ENCODE results near the gene YPEL2. TPM values are rescaled to one million over a fixed set of nuclear protein-coding genes. Genes with fewer than 3 reads are reported as not detected.
A peak's percentile ranks its signal among the peaks of the same experiment; 100 is the strongest.
"Not testable (repeated sequence)": the region's sequence is repeated elsewhere in the genome, so short reads cannot be mapped to it uniquely, and the experiment has no call there.

YPEL2 gene, protein sequence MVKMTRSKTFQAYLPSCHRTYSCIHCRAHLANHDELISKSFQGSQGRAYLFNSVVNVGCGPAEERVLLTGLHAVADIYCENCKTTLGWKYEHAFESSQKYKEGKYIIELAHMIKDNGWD
- total RNA-seq: 21.9 TPM

DNA sequence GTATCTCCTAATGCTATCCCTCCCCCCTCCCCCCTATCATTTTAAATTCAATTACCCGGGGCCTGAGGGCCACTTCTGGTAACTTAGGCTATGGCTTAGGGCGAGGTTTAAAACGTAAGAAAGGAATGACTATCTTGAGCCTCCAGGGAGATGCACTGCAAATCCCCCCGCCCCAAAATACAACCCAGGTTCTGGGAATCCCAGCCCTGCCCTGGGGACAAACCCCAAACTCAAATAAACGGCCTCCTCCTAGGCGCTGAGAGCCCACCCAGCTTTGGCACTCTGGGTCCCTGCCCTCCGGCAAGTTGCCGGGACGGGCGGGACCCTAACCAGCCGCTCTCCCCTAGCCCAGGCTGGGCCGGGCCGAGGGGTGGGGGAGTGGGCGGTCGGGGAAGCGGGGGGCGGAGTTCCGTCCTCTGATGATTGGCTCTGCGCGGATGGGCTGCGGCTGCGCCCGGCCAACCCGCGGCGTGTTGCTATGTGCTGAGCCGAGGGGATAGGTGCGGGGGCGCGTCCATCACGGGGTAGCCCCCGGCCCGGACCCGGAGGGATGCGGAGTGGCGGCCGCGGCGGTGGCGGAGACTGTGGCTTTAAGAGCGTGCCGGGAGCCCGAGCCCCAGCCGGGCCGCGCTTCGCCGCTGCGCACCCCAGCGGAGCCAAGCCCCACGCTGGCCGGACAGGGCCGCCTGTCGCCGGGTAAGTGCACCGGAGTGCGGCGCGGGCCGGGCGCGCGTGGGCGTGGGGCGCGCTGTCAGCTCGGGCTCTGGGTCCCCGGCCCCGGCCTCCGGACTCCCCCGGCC lies at the start of gene YPEL2:
TSS of gene YPEL2 (plus strand) at position 527 of the 800 bp plus-strand sequence. CDS start 21,755 bp downstream, outside the sequence.
- H3K27ac ChIP-seq (ENCODE audit: low read depth, low read length): peak within 1 kb of the TSS; percentile 95
- peaks cover 56 to 66% (median 57%) of the 10 kb centered on the region in 3 donors for H3K4me1 ChIP-seq (ENCODE audit: control insufficient read depth in 3 of 3, insufficient read depth in 3 of 3, low read length in 3 of 3)
- peak within 1 kb of the TSS; percentile 84 to 93 (median 88) for H3K4me3 ChIP-seq (ENCODE audit: low read length in 3 of 3)
- H3K27me3 ChIP-seq (ENCODE audit: control insufficient read depth in 3 of 3, insufficient read depth in 3 of 3, low read length in 3 of 3): no peaks in the 10 kb centered on the region
- H3K9me3 ChIP-seq (ENCODE audit: control insufficient read depth in 3 of 3, low read length in 3 of 3): no peaks in the 10 kb centered on the region
- no peaks in the 10 kb centered on the region for H3K36me3 ChIP-seq (ENCODE audit: control insufficient read depth in 3 of 3, insufficient read depth in 3 of 3, low read length in 3 of 3)
- peak within 1 kb of the TSS; percentile 83 to 95 (median 94) for H3K9ac ChIP-seq (ENCODE audit: low read depth in 1 of 3, low read length in 3 of 3)

DNA sequence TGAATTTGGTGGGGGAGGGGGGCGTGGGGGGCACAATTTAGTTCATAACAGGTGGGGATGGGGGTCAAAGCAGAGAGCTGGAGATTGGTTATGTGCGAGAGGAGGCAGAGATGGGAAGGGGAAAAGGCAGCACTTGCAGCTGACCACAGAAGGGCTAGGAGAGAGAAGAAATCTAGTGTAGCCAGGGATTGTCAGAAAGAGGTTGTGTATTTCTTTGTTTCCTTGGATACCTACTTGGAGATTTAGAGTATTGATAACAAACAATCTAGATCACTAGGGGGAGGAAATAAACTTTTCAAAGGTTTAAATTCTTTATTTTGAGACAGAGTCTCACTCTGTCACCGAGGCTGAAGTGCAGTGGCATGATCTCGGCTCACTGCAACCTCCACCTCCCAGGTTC lies 47.1 kb upstream of the YPEL2 start:
- Histone ChIP-seq H3K4me3 (ENCODE audit: low read length in 3 of 3) (no peak overlapping the region), H3K27me3 (ENCODE audit: control insufficient read depth in 3 of 3, insufficient read depth in 3 of 3, low read length in 3 of 3) (no peaks in the 10 kb centered on the region), H3K27ac (ENCODE audit: low read depth, low read length) (no peak overlapping the region), H3K9me3 (ENCODE audit: control insufficient read depth in 3 of 3, low read length in 3 of 3) (no peaks in the 10 kb centered on the region), H3K4me1 (ENCODE audit: control insufficient read depth in 3 of 3, insufficient read depth in 3 of 3, low read length in 3 of 3) (no peaks in the 10 kb centered on the region), H3K9ac (ENCODE audit: low read depth in 1 of 3, low read length in 3 of 3) (no peak overlapping the region), H3K36me3 (ENCODE audit: control insufficient read depth in 3 of 3, insufficient read depth in 3 of 3, low read length in 3 of 3) (no peaks in the 10 kb centered on the region)

DNA sequence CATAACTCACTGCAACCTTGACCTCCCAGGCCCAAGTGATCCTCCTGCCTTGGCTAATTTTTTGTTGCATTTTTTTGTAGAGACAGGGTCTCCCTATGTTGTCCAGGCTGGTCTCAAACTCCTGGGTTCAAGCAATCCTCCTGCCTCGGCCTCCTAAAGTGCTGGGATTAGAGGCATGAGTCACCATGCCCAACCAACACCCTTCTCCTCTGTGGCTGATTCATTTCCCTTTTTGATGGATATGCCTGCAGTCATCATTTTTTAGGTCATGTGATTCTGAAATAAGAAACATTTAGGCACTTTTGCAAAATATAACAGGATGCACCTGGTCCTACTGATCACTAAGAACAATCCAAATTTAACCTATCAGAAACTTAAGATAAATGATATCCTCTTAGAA lies 44.0 kb upstream of the YPEL2 start:
- Histone ChIP-seq H3K27me3 (ENCODE audit: control insufficient read depth in 3 of 3, insufficient read depth in 3 of 3, low read length in 3 of 3) (no peaks in the 10 kb centered on the region), H3K27ac (ENCODE audit: low read depth, low read length) (no peak overlapping the region), H3K4me1 (ENCODE audit: control insufficient read depth in 3 of 3, insufficient read depth in 3 of 3, low read length in 3 of 3) (no peaks in the 10 kb centered on the region), H3K36me3 (ENCODE audit: control insufficient read depth in 3 of 3, insufficient read depth in 3 of 3, low read length in 3 of 3) (no peaks in the 10 kb centered on the region), H3K4me3 (ENCODE audit: low read length in 3 of 3) (no peak overlapping the region), H3K9ac (ENCODE audit: low read depth in 1 of 3, low read length in 3 of 3) (no peak overlapping the region), H3K9me3 (ENCODE audit: control insufficient read depth in 3 of 3, low read length in 3 of 3) (no peaks in the 10 kb centered on the region)

DNA sequence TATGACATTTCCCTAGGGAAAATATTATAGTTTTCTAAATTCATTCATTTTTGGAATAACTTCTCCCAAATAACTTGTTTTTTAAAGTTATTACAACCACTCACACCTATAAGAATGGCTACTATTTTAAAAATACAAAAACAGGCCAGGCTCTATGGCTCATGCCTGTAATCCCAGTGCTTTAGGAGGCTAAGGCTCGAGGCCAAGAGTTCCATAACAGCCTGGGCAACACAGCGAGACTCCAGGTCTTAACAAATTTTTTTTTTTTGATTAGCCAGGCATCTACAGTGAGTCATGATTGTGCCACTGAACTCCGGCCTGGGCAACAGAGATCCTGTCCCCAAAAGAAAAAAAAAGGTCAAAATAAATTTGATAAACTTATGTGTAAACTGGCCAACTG lies 43.6 kb upstream of the YPEL2 start:
- H3K4me1 ChIP-seq (ENCODE audit: control insufficient read depth in 3 of 3, insufficient read depth in 3 of 3, low read length in 3 of 3): no peaks in the 10 kb centered on the region
- H3K4me3 ChIP-seq (ENCODE audit: low read length in 3 of 3): no peak overlapping the region
- H3K27ac ChIP-seq (ENCODE audit: low read depth, low read length): no peak overlapping the region
- H3K27me3 ChIP-seq (ENCODE audit: control insufficient read depth in 3 of 3, insufficient read depth in 3 of 3, low read length in 3 of 3): no peaks in the 10 kb centered on the region
- H3K9ac ChIP-seq (ENCODE audit: low read depth in 1 of 3, low read length in 3 of 3): no peak overlapping the region
- H3K36me3 ChIP-seq (ENCODE audit: control insufficient read depth in 3 of 3, insufficient read depth in 3 of 3, low read length in 3 of 3): no peaks in the 10 kb centered on the region
- no peaks in the 10 kb centered on the region for H3K9me3 ChIP-seq (ENCODE audit: control insufficient read depth in 3 of 3, low read length in 3 of 3)

DNA sequence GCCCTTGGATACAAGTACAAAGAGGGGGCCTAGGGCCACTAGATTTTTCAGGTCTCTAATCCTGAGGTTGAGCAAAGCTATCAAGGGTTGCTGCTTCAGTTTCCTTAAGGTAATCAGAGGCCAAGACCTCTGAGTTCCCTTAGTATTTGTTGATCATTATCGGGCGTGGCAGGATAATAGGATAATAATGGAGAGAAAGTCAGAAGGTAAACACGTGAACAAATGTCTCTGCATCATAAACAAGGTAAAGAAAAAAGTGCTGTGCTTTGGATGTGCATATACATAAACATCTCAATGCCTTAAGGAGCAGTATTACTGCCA lies 41.5 kb upstream of the YPEL2 start:
- Histone ChIP-seq H3K36me3 (ENCODE audit: control insufficient read depth in 3 of 3, insufficient read depth in 3 of 3, low read length in 3 of 3) (no peaks in the 10 kb centered on the region), H3K9ac (ENCODE audit: low read depth in 1 of 3, low read length in 3 of 3) (no peak overlapping the region), H3K9me3 (ENCODE audit: control insufficient read depth in 3 of 3, low read length in 3 of 3) (no peaks in the 10 kb centered on the region), H3K4me1 (ENCODE audit: control insufficient read depth in 3 of 3, insufficient read depth in 3 of 3, low read length in 3 of 3) (peaks cover 0 to 3% (median 0%) of the 10 kb centered on the region in 3 donors), H3K27ac (ENCODE audit: low read depth, low read length) (no peak overlapping the region), H3K4me3 (ENCODE audit: low read length in 3 of 3) (no peak overlapping the region), H3K27me3 (ENCODE audit: control insufficient read depth in 3 of 3, insufficient read depth in 3 of 3, low read length in 3 of 3) (no peaks in the 10 kb centered on the region)

DNA sequence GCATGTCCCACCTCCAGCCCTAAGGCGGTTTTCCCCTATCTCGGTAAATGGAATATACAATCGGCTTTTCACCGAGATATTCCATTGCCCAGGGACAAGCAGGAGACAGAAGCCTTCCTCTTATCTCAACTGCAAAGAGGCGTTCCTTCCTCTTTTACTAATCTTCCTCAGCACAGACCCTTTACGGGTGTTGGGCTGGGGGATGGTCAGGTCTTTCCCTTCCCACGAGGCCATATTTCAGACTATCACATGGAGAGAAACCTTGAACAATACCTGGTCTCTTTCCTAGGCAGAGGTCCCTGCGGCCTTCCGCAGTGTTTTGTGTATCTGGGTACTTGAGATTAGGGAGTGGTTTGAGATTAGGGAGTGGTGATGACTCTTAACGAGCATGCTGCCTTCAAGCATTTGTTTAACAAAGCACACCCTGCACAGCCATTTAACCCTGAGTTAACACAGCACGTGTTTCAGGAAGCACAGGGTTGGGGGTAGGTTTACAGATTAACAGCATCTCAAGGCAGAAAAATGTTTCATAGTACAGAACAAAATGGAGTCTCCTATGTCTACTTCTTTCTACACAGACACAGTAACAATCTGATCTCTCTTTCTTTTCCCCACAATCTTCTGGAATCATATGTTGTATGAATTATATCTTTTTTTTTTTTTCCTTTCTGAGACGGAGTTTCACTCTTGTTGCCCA lies 41.0 kb upstream of the YPEL2 start:
- H3K4me3 ChIP-seq (ENCODE audit: low read length in 3 of 3); H3K9me3 ChIP-seq (ENCODE audit: control insufficient read depth in 3 of 3, low read length in 3 of 3); H3K27me3 ChIP-seq (ENCODE audit: control insufficient read depth in 3 of 3, insufficient read depth in 3 of 3, low read length in 3 of 3); H3K4me1 ChIP-seq (ENCODE audit: control insufficient read depth in 3 of 3, insufficient read depth in 3 of 3, low read length in 3 of 3); H3K9ac ChIP-seq (ENCODE audit: low read depth in 1 of 3, low read length in 3 of 3); H3K36me3 ChIP-seq (ENCODE audit: control insufficient read depth in 3 of 3, insufficient read depth in 3 of 3, low read length in 3 of 3); H3K27ac ChIP-seq (ENCODE audit: low read depth, low read length): not testable (repeated sequence)

DNA sequence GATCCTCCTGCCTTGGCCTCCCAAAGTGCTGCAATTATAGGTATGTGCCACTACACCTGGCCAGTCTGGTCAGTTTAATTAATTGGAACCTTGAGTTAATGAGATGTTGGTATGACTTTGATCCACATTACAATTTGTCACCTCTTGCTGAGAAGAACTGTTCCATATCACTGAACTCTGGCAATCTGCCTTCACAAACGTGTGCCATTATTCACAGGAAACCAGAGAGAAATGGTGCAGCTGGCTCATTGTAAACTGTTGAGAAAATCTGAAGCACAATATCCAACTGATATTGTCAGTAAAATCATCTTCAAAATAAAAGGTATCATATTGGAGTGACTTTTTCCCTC lies 39.3 kb upstream of the YPEL2 start:
- H3K4me3 ChIP-seq (ENCODE audit: low read length in 3 of 3): no peak overlapping the region
- H3K36me3 ChIP-seq (ENCODE audit: control insufficient read depth in 3 of 3, insufficient read depth in 3 of 3, low read length in 3 of 3): no peaks in the 10 kb centered on the region
- no peaks in the 10 kb centered on the region for H3K9me3 ChIP-seq (ENCODE audit: control insufficient read depth in 3 of 3, low read length in 3 of 3)
- H3K27me3 ChIP-seq (ENCODE audit: control insufficient read depth in 3 of 3, insufficient read depth in 3 of 3, low read length in 3 of 3): no peaks in the 10 kb centered on the region
- no peak overlapping the region for H3K27ac ChIP-seq (ENCODE audit: low read depth, low read length)
- H3K4me1 ChIP-seq (ENCODE audit: control insufficient read depth in 3 of 3, insufficient read depth in 3 of 3, low read length in 3 of 3): peaks cover 6 to 14% (median 10%) of the 10 kb centered on the region in 3 donors
- no peak overlapping the region for H3K9ac ChIP-seq (ENCODE audit: low read depth in 1 of 3, low read length in 3 of 3)

DNA sequence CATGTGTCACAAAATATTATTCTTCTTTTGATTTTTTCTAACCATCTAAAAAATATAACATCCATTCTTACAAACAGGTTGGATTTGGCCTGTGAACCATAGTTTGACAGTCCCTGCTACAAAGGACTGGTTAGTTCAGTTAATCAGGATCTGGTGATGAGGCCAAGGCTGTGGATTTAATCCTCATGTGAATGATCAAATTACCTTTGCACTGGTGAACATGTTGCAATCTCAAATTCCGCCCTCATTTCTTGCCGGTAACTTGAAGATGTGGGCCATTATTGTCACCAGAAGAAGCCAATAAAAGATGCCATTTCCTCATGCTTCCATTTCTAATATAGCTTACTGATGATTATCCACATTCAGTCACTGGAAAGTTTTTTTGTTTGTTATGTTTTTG lies 35.3 kb upstream of the YPEL2 start:
- Histone ChIP-seq H3K4me1 (ENCODE audit: control insufficient read depth in 3 of 3, insufficient read depth in 3 of 3, low read length in 3 of 3) (peaks cover 6 to 14% (median 12%) of the 10 kb centered on the region in 3 donors), H3K27ac (ENCODE audit: low read depth, low read length) (no peak overlapping the region), H3K9ac (ENCODE audit: low read depth in 1 of 3, low read length in 3 of 3) (no peak overlapping the region), H3K27me3 (ENCODE audit: control insufficient read depth in 3 of 3, insufficient read depth in 3 of 3, low read length in 3 of 3) (no peaks in the 10 kb centered on the region), H3K4me3 (ENCODE audit: low read length in 3 of 3) (no peak overlapping the region), H3K36me3 (ENCODE audit: control insufficient read depth in 3 of 3, insufficient read depth in 3 of 3, low read length in 3 of 3) (no peaks in the 10 kb centered on the region), H3K9me3 (ENCODE audit: control insufficient read depth in 3 of 3, low read length in 3 of 3) (no peaks in the 10 kb centered on the region)

DNA sequence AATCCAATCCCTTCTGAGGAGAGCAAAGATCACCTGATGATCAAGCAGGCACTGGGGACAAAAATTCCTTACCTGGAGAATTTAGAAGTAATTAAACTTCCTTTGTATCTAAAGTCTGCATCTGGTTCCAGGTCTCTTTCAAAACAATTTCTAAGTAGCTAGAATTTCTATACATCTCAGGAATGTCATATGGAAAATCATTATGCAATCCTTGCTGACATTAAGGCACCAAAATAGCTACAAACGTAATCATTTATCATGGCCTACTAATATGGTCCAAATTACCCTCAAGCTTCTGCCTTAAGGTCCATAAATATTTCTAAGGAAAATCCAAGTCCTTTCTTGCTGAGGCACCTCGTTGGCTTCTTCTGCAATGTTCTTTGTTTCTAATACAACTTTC lies 32.9 kb upstream of the YPEL2 start:
- Histone ChIP-seq H3K4me1 (ENCODE audit: control insufficient read depth in 3 of 3, insufficient read depth in 3 of 3, low read length in 3 of 3) (peaks cover 6 to 14% (median 12%) of the 10 kb centered on the region in 3 donors), H3K36me3 (ENCODE audit: control insufficient read depth in 3 of 3, insufficient read depth in 3 of 3, low read length in 3 of 3) (no peaks in the 10 kb centered on the region), H3K4me3 (ENCODE audit: low read length in 3 of 3) (no peak overlapping the region), H3K27me3 (ENCODE audit: control insufficient read depth in 3 of 3, insufficient read depth in 3 of 3, low read length in 3 of 3) (no peaks in the 10 kb centered on the region), H3K27ac (ENCODE audit: low read depth, low read length) (no peak overlapping the region), H3K9ac (ENCODE audit: low read depth in 1 of 3, low read length in 3 of 3) (no peak overlapping the region), H3K9me3 (ENCODE audit: control insufficient read depth in 3 of 3, low read length in 3 of 3) (no peaks in the 10 kb centered on the region)

DNA sequence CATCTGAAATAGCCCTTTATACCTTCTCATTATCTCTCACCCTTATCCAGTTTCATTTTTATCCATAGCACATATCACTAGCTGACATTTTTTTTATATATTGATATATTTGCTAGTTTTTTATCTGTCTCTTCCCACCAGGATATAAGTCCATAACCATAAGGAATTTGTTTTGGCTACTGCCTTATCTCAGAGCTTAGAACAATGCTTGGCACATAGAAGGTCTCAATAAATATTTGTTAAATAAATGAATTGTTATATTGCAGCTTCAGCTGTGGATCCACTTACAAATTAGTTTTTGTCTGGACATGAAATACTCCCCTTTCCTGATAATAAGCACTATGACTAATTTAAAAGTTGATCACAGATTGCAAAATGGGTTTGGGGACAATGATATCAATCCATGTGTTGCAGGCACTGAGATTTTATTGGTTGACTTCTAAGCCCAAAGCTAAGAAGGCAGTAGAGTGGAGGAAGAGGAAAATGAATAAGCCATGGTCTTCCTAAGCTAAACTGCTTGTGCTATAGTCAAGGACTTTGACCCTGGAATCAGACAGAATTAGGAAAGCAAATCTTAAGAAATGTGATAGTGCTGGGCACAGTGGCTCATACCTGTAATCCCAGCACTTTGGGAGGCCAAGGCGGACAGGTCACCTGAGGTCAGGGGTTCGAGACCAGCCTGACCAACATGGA lies 31.9 kb upstream of the YPEL2 start:
- Histone ChIP-seq H3K36me3 (ENCODE audit: control insufficient read depth in 3 of 3, insufficient read depth in 3 of 3, low read length in 3 of 3) (no peaks in the 10 kb centered on the region), H3K4me3 (ENCODE audit: low read length in 3 of 3) (no peak overlapping the region), H3K27ac (ENCODE audit: low read depth, low read length) (no peak overlapping the region), H3K27me3 (ENCODE audit: control insufficient read depth in 3 of 3, insufficient read depth in 3 of 3, low read length in 3 of 3) (no peaks in the 10 kb centered on the region), H3K4me1 (ENCODE audit: control insufficient read depth in 3 of 3, insufficient read depth in 3 of 3, low read length in 3 of 3) (peaks cover 6 to 14% (median 12%) of the 10 kb centered on the region in 3 donors), H3K9ac (ENCODE audit: low read depth in 1 of 3, low read length in 3 of 3) (no peak overlapping the region), H3K9me3 (ENCODE audit: control insufficient read depth in 3 of 3, low read length in 3 of 3) (no peaks in the 10 kb centered on the region)

Measured in skeletal muscle tissue (tissue), 4 donors.